Fibroblast of villous mesenchyme (primary cell): ENCODE results near the gene IQGAP2. TPM values are rescaled to one million over a fixed set of nuclear protein-coding genes. Genes with fewer than 3 reads are reported as not detected.

Source experiments
- DNase-seq: peaks from one replicate; pipeline ENCODE4 v3.0.0-alpha.2; 2010; ENCODE audit warnings: low read depth
- H3K4me3 ChIP-seq: 2 replicates; pipeline ENCODE4 v1.5.1; 2011; ENCODE audit warnings: low read depth, mild to moderate bottlenecking, low read length
- CTCF ChIP-seq: IDR thresholded peaks from 2 replicates; pipeline ENCODE4 v1.5.1; 2012; ENCODE audit warnings: low read depth, mild to moderate bottlenecking, low read length; ENCODE audit not compliant: insufficient read depth
- total RNA-seq: library from RNA; depleted of rRNA; stranded (reverse); fragments of >200 nt; gene quantifications from 2 replicates; pipeline ENCODE4 v1.2.3, GENCODE V29; 2012

IQGAP2 gene
- total RNA-seq, 1 donor, result 2.6 TPM

- no peak for TF ChIP-seq CTCF
- no peak overlapping the region for H3K4me3 ChIP-seq
- DNase-seq, result no peak
Observed at GRCh38 chr5:76696251-76696650, 293.2 kb downstream of the IQGAP2 start.

- H3K4me3 ChIP-seq, result no peak overlapping the region
- DNase-seq, result no peak
- TF ChIP-seq CTCF, result no peak
Observed at GRCh38 chr5:76697670-76698069, 294.6 kb downstream of the IQGAP2 start.

GRCh38 chr5:76700571-76700970 lies 297.5 kb downstream of the IQGAP2 start:
- no peak for DNase-seq
- TF ChIP-seq CTCF, result no peak

DNA sequence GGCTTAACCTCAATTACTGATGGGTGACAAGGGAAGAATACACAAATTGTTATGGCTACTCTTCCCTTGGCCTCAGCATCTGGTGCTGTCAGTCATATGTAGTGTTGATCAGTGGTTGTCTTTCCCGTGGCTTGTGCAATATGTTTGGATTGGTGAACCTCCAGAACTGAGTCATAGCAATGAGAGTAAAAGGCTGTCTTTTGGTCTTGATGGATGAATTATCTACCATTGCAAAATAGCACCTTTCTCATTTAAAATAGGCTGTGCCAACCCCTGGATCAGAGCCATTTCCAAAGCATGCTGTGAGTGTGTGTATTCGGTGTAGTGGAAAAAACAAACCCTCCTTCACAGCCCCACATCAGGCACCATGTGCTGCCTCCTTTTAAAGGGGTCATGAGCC lies 298.2 kb downstream of the IQGAP2 start:
- DNase-seq, result peak; percentile 70
- no peak for TF ChIP-seq CTCF
- no peak overlapping the region for H3K4me3 ChIP-seq

More at GRCh38 chr5:76700571-76700970, 297.5 kb downstream of the IQGAP2 start:
- no peak overlapping the region for H3K4me3 ChIP-seq

- no peak for TF ChIP-seq CTCF
- no peak overlapping the region for H3K4me3 ChIP-seq
- DNase-seq, result no peak
Observed at GRCh38 chr5:76703707-76704106, 300.6 kb downstream of the IQGAP2 start.

DNA sequence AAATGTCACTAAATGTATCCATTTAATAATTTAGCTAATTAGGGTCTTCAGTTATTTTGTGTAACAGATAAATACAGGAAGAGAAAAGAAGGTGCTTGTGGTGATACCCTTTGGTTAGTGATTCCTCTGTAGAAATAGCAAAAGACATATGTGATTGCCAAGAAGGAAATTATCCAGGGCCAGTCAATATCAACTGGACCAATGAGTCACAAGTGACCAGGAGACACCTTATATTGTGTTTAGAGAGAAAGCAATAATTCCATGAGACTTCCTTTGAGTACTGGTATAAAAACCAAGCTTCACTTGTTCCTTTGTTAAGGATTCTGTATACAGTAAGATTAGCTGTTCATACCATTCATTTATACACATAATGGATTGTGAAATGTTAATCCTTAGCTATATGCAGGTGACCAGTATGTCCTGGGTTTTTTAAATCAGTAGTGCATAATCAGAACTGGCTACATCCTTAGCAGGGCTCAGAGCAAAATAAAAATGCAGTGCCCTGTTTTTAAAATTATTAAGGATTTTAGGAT lies 301.1 kb downstream of the IQGAP2 start:
- H3K4me3 ChIP-seq, result no peak overlapping the region
- no peak for TF ChIP-seq CTCF
- no peak for DNase-seq

DNA sequence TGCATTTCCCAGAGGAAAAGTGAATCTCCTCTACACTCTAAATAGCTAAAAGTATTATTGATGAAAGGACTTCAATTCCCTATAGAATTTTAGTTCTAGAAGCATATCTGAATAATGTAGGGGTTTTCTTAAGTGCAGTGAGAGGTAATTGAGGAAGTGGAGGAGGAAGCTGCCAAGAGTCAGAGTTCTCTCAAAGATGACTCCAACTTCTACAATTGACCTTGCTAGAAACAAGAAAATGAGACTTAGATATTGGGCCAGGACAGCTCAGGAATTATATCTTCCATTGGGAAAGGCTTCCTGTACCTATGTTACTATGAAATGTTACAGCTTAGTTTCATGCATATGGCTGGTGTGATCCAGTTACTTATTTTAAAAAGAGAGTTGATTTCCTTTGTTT lies 302.5 kb downstream of the IQGAP2 start:
- TF ChIP-seq CTCF, result no peak
- no peak overlapping the region for H3K4me3 ChIP-seq
- no peak for DNase-seq
